Omental fat pad (tissue), 4 donors: ENCODE results near the gene MRPS24. TPM values are rescaled to one million over a fixed set of nuclear protein-coding genes. Genes with fewer than 3 reads are reported as not detected.
"Not testable (repeated sequence)": the region's sequence is repeated elsewhere in the genome, so short reads cannot be mapped to it uniquely, and the experiment has no call there.

Source experiments
- ATAC-seq: fragments of 150-250 bp; one replicate; pipeline ENCODE4 v1.9.1; 2016; ENCODE audit warnings: mild to moderate bottlenecking, moderate library complexity; ENCODE audit not compliant: low FRiP score
- DNase-seq: peaks from one replicate; pipeline ENCODE4 v3.0.0-alpha.2; 2019; ENCODE audit warnings: low spot score
- total RNA-seq, 4 donors: library from RNA; depleted of rRNA; stranded (reverse); fragments of >200 nt; gene quantifications; one replicate each; pipeline ENCODE4 v1.1.0, GENCODE V29; 2016
- TF ChIP-seq, protein P1 (sequence below), 3 donors: fragments of 450-650 bp; IDR thresholded peaks; one replicate each; pipeline ENCODE4 v1.5.1; 2016 to 2017; ENCODE audit warnings: antibody characterized with exemption in 3 of 3, mild to moderate bottlenecking in 3 of 3, moderate library complexity in 2 of 3

MRPS24 gene
- total RNA-seq, 4 donors from 2014 or later = 69.8 to 109 (median 82.6) TPM

DNA sequence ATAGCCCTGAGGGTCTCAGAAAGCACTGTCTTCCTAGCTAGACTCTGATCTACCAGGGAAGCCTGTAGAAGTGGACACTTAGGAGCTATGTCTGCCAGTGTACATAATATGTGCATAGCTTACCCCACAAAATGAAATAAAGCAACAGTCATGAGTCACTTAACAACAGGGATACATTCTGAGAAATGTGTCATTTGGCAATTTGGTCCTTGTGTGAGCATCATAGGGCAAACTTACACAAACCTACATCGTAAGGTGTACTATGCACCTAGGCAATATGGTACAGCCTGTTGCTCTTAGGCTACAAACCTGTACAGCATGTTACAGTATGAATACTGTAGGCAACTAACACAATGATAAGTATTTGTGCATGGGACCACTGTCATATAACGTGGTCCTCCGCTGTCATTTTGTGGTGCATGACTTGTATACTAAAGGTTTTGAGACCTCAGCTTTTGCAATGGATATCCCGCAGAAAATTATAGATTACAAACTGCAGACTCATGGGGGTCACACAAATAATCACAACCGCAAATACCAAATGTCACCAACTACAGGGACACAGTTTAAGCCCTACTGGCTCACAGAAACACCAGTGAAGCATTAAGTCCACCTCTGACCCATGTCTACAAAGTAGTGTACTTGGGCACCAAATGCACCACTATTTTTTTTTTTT lies 35.4 kb upstream of the MRPS24 start:
- ATAC-seq (no peak), DNase-seq (no peak)
- TF ChIP-seq, protein P1, sequence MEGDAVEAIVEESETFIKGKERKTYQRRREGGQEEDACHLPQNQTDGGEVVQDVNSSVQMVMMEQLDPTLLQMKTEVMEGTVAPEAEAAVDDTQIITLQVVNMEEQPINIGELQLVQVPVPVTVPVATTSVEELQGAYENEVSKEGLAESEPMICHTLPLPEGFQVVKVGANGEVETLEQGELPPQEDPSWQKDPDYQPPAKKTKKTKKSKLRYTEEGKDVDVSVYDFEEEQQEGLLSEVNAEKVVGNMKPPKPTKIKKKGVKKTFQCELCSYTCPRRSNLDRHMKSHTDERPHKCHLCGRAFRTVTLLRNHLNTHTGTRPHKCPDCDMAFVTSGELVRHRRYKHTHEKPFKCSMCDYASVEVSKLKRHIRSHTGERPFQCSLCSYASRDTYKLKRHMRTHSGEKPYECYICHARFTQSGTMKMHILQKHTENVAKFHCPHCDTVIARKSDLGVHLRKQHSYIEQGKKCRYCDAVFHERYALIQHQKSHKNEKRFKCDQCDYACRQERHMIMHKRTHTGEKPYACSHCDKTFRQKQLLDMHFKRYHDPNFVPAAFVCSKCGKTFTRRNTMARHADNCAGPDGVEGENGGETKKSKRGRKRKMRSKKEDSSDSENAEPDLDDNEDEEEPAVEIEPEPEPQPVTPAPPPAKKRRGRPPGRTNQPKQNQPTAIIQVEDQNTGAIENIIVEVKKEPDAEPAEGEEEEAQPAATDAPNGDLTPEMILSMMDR (IDR thresholded peaks at IDR 0.05) = no peak

GRCh38 chr7:43902542-43903054 lies 33.3 kb upstream of the MRPS24 start:
- DNase-seq (no peak), ATAC-seq (no peak)
- TF ChIP-seq, protein P1 (IDR thresholded peaks at IDR 0.05) = no peak

- not testable (repeated sequence) for ATAC-seq, DNase-seq
Observed at GRCh38 chr7:43898571-43898970, 29.3 kb upstream of the MRPS24 start.

- TF ChIP-seq, protein P1 (IDR thresholded peaks at IDR 0.05) = no peak
- DNase-seq (no peak), ATAC-seq (no peak)
Observed at GRCh38 chr7:43895847-43896415, 26.6 kb upstream of the MRPS24 start.

- no peak for ATAC-seq
- no peak for DNase-seq
- TF ChIP-seq, protein P1 (IDR thresholded peaks at IDR 0.05) = no peak
Observed at GRCh38 chr7:43891069-43891955, 22.0 kb upstream of the MRPS24 start.

DNA sequence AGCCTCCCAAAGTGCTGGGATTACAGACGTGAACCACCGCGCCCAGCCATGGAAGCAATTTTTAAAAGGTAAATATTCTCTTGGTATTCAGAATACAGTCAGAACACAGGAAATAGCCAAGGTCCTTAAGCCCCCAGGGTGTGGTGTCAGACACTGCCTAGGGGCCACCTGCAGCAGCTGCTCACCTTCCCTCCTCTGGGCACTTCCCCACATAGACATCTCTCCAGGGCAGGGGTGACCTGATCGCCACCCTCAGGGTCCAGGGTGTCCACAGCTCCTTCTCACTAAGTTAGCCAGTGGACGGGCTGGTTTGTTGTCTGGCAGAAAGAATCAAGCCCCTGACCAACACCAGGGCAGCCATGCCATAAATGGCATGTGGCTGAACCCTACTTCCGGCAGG lies 21.2 kb upstream of the MRPS24 start:
- no peak for DNase-seq
- no peak for ATAC-seq
- TF ChIP-seq, protein P1 (IDR thresholded peaks at IDR 0.05) = no peak
